Kidney (tissue), 14 donors: ENCODE data around the gene HK2. TPM values are rescaled to one million over a fixed set of nuclear protein-coding genes. Genes with fewer than 3 reads are reported as not detected.

Experiments used
- DNase-seq, 5 donors: peaks; one replicate each; pipeline ENCODE4 v3.0.0-alpha.2; 2013 to 2020
- FAIRE-seq: peaks from 2 replicates; lab custom pipeline; 2012; peaks lifted over from hg19 to GRCh38; lab: Jason Lieb, UNC
- H3K27ac ChIP-seq, 2 donors: one replicate each; pipeline ENCODE4 v1.7.0; 2013; ENCODE audit warnings: low read depth in 2 of 2, low read length in 2 of 2, inconsistent platforms in 1 of 2
- H3K27me3 ChIP-seq: one replicate; pipeline ENCODE4 v1.7.1; 2013; ENCODE audit warnings: low read length, inconsistent platforms; ENCODE audit not compliant: control insufficient read depth, insufficient read depth
- H3K36me3 ChIP-seq, 3 donors: one replicate each; pipeline versions ENCODE4 v1.7.0 to v1.7.1; 2013; ENCODE audit warnings: low read length in 3 of 3, control low read depth in 1 of 3, inconsistent platforms in 1 of 3; ENCODE audit not compliant: insufficient read depth in 3 of 3, control insufficient read depth in 2 of 3
- H3K4me1 ChIP-seq, 3 donors: one replicate each; pipeline versions ENCODE4 v1.7.0 to v1.7.1; 2013; ENCODE audit warnings: low read length in 3 of 3, inconsistent platforms in 1 of 3, low read depth in 1 of 3; ENCODE audit not compliant: control insufficient read depth in 2 of 3, insufficient read depth in 2 of 3
- H3K4me3 ChIP-seq, 3 donors: one replicate each; pipeline versions ENCODE4 v1.7.0 to v1.8.1; 2013; ENCODE audit warnings: low read length in 3 of 3, control low read depth in 1 of 3, inconsistent platforms in 1 of 3
- H3K9ac ChIP-seq, 3 donors: one replicate each; pipeline versions ENCODE4 v1.7.0 to v1.7.1; 2013; ENCODE audit warnings: low read length in 3 of 3, control low read depth in 1 of 3, inconsistent platforms in 1 of 3
- H3K9me3 ChIP-seq, 3 donors: one replicate each; pipeline versions ENCODE4 v1.7.0 to v1.7.1; 2013; ENCODE audit warnings: low read length in 3 of 3, control low read depth in 1 of 3, inconsistent platforms in 1 of 3; ENCODE audit not compliant: control insufficient read depth in 2 of 3, insufficient read depth in 1 of 3
- CTCF ChIP-seq: IDR thresholded peaks from 3 replicates; pipeline ENCODE4 v1.5.1; 2012; ENCODE audit warnings: mild to moderate bottlenecking, moderate library complexity, borderline replicate concordance; ENCODE audit not compliant: insufficient read depth; ENCODE audit errors: extremely low read depth
- intact Hi-C: fragments of 100-400 bp; cut with DNase I; formaldehyde crosslinking; loops from one replicate; pipeline ENCODE4 v1.11.1; 2022
- polyA plus RNA-seq: library from polyadenylated mRNA; stranded (reverse); fragments of 350-450 nt; fragmentation: Illumina TruSeq; extraction: RNeasy Lipid Tissue Mini Kit (QIAGEN cat#74804); gene quantifications from one replicate; pipeline ENCODE4 v1.2.3, GENCODE V29; 2014; ENCODE audit warnings: low read depth, low replicate concordance; ENCODE audit not compliant: insufficient read depth
- total RNA-seq: library from RNA; stranded (reverse); fragmentation: NEBNext Ultra II Directional; extraction: Animal tissue kit (Norgen Biotek cat#: 25700); gene quantifications from one replicate; pipeline ENCODE4 v1.2.1, GENCODE V29; 2021
- donor health status: control.
- donor health status: control.
- donor health status: control.
- donor health status: control.
- donor health status: control.
- donor health status: DM: yes; HTN: yes; CAD: no.
- donor health status: Normal renal cell carcinoma (clear cell type).

The HK2 gene
- total and polyA plus RNA-seq, 2 donors from 2014 or later = 0.47 to 8.6 TPM

DNA sequence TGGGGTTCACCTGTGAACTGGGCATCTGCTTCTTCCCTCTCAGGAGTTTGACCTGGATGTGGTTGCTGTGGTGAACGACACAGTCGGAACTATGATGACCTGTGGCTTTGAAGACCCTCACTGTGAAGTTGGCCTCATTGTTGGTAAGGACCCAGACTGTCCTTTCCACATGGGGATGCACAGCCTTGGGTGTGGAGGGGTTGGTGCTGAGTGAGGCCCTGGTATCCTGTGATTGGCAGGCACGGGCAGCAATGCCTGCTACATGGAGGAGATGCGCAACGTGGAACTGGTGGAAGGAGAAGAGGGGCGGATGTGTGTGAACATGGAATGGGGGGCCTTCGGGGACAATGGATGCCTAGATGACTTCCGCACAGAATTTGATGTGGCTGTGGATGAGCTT, 52.3 kb downstream of the HK2 start:
- no peaks in the 10 kb centered on the region for H3K36me3 ChIP-seq
- intact Hi-C loops = no loop called here
- TF ChIP-seq CTCF = no peak

GRCh38 chr2:74886811-74887210, 52.9 kb downstream of the HK2 start:
- no peaks in the 10 kb centered on the region for H3K9me3 ChIP-seq
- FAIRE-seq (no peak), DNase-seq (no peak)
- H3K4me1 ChIP-seq = no peaks in the 10 kb centered on the region
- intact Hi-C loops = no loop called here
- TF ChIP-seq CTCF = no peak
- H3K27ac ChIP-seq = no peak overlapping the region
- H3K4me3 ChIP-seq = no peak overlapping the region
- H3K9ac ChIP-seq = no peak overlapping the region
- H3K36me3 ChIP-seq = no peaks in the 10 kb centered on the region
- H3K27me3 ChIP-seq = no peaks in the 10 kb centered on the region

More for the DNA sequence above, 52.3 kb downstream of the HK2 start:
- H3K27ac ChIP-seq = no peak overlapping the region
- FAIRE-seq = no peak
- no peak overlapping the region for H3K9ac ChIP-seq
- no peak for DNase-seq
- no peaks in the 10 kb centered on the region for H3K27me3 ChIP-seq
- no peak overlapping the region for H3K4me3 ChIP-seq
- H3K4me1 ChIP-seq = no peaks in the 10 kb centered on the region
- H3K9me3 ChIP-seq = no peaks in the 10 kb centered on the region

DNA sequence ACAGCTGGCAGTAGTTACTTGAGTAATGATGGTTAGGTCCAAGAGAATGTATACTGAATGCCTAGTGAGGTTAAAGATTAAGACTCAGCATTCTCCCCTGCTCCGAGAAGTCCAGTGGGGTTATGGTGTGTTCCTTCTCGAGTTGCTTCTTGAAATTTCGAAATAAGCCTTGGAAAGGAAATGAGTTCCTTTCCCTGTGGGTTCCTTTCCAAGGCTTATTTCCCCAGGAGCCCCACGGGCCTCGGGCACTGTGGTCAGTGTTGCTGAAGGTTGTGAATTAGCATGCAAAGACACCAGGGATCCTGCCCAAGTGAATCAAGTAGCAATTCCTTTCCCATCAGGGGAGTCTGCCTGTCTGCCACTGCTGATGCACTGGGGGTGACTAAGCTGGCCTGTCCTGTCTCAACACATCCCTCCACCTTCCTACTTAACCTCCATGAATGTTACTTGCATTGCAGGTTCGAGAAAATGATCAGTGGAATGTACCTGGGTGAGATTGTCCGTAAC, 53.6 kb downstream of the HK2 start:
- Histone ChIP-seq H3K36me3 (no peaks in the 10 kb centered on the region), H3K4me3 (no peak overlapping the region), H3K27ac (no peak overlapping the region), H3K9ac (no peak overlapping the region), H3K27me3 (no peaks in the 10 kb centered on the region), H3K4me1 (no peaks in the 10 kb centered on the region), H3K9me3 (no peaks in the 10 kb centered on the region)
- no peak for TF ChIP-seq CTCF
- intact Hi-C loops = no loop called here
- no peak for DNase-seq
- FAIRE-seq = no peak
